Fibroblast of pulmonary artery (primary cell): ENCODE results near the gene IQCE.

ENCODE experiments used
- DNase-seq: peaks from one replicate; pipeline ENCODE4 v3.0.0-alpha.2; 2010; ENCODE audit warnings: low read depth
- H3K4me3 ChIP-seq: replicated peaks from 2 replicates; pipeline ENCODE4 v1.5.1; 2011; ENCODE audit warnings: low read depth, mild to moderate bottlenecking, control low read depth, low read length, moderate library complexity
- CTCF ChIP-seq: IDR thresholded peaks from 2 replicates; pipeline ENCODE4 v1.5.1; 2011; ENCODE audit warnings: mild to moderate bottlenecking, control low read depth, low read length, inconsistent platforms; ENCODE audit errors: missing control alignments

Gene IQCE

GRCh38 chr7:2580636-2581035, 21.9 kb downstream of the IQCE start:
- H3K4me3 ChIP-seq: no peak overlapping the region
- no peak for DNase-seq
- no peak for TF ChIP-seq CTCF

GRCh38 chr7:2582006-2582735, 23.4 kb downstream of the IQCE start:
- H3K4me3 ChIP-seq: no peak overlapping the region
- DNase-seq: no peak
- no peak for TF ChIP-seq CTCF

- no peak for TF ChIP-seq CTCF
- no peak overlapping the region for H3K4me3 ChIP-seq
- DNase-seq: no peak
Observed at GRCh38 chr7:2583798-2584580, 25.2 kb downstream of the IQCE start.

- TF ChIP-seq CTCF: no peak
Observed at GRCh38 chr7:2585446-2585845, 26.7 kb downstream of the IQCE start.

GRCh38 chr7:2586326-2587020, 27.7 kb downstream of the IQCE start:
- DNase-seq: no peak
- TF ChIP-seq CTCF: no peak
- H3K4me3 ChIP-seq: no peak overlapping the region

More at GRCh38 chr7:2585446-2585845, 26.7 kb downstream of the IQCE start:
- DNase-seq: no peak
- no peak overlapping the region for H3K4me3 ChIP-seq

GRCh38 chr7:2587134-2587533, 28.4 kb downstream of the IQCE start:
- DNase-seq: no peak
- TF ChIP-seq CTCF: no peak
- no peak overlapping the region for H3K4me3 ChIP-seq
